ENCODE data around the gene KCNN3. TPM values are rescaled to one million over a fixed set of nuclear protein-coding genes. Genes with fewer than 3 reads are reported as not detected.

KCNN3 gene
- polyA plus RNA-seq, 6 donors from 2014 or later = 0.03 TPM; not detected in 5

DNA sequence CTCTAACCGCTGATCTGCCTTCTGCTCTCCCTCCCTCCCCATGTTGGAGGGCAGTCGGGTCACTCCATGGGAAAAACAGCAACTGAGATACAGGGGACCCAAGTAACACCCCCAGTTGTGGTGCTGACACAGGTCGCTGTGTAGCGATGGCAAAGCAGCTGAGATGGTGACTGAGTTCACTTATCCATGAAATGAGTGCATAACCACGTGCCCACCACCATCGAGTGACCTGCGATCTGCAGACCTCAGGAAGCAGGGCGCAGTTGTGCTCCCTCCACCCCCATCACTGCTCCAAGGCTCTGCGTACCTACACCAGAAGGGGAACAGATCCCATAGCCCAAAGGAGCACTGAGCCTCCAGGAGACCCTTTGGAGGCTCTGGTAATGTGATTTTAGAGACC, 31.1 kb downstream of the KCNN3 start:
- H3K4me1 Mint-ChIP-seq = peaks cover 0 to 6% (median 0%) of the 10 kb centered on the region in 3 donors
- DNase-seq = no peak

DNA sequence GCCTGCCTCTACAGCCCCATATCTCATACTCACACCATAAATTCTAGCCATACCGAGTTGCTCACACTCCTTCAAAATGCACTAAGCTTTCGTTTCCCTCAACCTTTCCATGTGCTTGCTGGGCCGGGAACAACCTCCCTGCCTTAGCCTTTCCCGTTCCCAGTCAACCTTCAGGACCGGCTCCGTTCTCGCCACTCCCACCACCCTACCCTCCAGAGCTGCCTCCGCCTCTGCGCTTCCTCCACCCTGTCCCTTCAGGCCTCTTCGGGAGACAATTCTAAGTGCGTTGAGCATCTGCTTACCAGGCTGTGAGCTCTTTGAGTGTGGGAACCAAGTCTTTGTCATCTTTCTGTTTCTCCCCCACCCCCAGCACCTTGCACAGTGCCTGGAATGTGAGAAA, 31.6 kb downstream of the KCNN3 start:
- DNase-seq (no peak), ATAC-seq (ENCODE audit: low read depth in 2 of 2) (no peak)
- Mint-ChIP-seq H3K4me3 (no peak overlapping the region), H3K36me3 (no peaks in the 10 kb centered on the region), H3K27ac (peak overlapping the region in 3 of 6 donors; percentile 73 to 88 (median 82)), H3K9me3 (no peaks in the 10 kb centered on the region), H3K4me1 (peaks cover 0 to 6% (median 0%) of the 10 kb centered on the region in 3 donors), H3K27me3 (peaks cover 8 to 38% (median 31%) of the 10 kb centered on the region in 3 donors)

More for the DNA sequence above, 31.1 kb downstream of the KCNN3 start:
- Mint-ChIP-seq H3K27ac (no peak overlapping the region), H3K9me3 (no peaks in the 10 kb centered on the region), H3K4me3 (no peak overlapping the region), H3K27me3 (peaks cover 7 to 42% (median 30%) of the 10 kb centered on the region in 3 donors), H3K36me3 (no peaks in the 10 kb centered on the region)
- ATAC-seq (ENCODE audit: low read depth in 2 of 2) = no peak

DNA sequence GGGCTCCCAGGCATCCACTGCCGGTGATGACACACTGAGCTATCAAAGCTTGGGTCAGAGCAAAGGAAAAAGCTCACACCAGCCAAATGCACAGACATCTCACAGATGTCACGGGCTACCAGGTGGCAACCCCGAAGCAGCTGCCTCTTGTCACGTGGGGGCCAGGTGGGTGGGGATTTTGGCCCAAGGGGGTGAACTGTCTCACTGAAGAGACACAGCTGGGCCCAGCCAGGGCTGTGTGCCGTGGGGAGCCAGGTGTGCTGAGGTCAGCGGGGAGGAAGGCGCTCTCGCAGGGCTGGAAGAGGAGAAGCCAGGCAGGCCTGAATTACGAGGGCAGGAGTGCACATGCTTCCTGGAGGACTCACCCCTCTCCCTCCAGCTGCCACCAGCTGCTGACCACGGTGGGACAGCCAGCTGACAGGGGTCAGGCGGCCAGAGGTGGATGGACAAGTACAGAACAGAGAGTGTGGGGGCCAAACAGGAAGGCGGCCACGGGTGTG, 32.4 kb downstream of the KCNN3 start:
- DNase-seq (peak; percentile 17), ATAC-seq (ENCODE audit: low read depth in 2 of 2) (peak; percentile 30 to 75)
- H3K9me3 Mint-ChIP-seq = no peaks in the 10 kb centered on the region
- H3K4me3 Mint-ChIP-seq = no peak overlapping the region
- H3K27ac Mint-ChIP-seq = peak overlapping the region in 2 of 6 donors; percentile 63 to 91
- peaks cover 0 to 6% (median 0%) of the 10 kb centered on the region in 3 donors for H3K4me1 Mint-ChIP-seq
- peaks cover 10 to 35% (median 31%) of the 10 kb centered on the region in 3 donors for H3K27me3 Mint-ChIP-seq
- H3K36me3 Mint-ChIP-seq = no peaks in the 10 kb centered on the region

DNA sequence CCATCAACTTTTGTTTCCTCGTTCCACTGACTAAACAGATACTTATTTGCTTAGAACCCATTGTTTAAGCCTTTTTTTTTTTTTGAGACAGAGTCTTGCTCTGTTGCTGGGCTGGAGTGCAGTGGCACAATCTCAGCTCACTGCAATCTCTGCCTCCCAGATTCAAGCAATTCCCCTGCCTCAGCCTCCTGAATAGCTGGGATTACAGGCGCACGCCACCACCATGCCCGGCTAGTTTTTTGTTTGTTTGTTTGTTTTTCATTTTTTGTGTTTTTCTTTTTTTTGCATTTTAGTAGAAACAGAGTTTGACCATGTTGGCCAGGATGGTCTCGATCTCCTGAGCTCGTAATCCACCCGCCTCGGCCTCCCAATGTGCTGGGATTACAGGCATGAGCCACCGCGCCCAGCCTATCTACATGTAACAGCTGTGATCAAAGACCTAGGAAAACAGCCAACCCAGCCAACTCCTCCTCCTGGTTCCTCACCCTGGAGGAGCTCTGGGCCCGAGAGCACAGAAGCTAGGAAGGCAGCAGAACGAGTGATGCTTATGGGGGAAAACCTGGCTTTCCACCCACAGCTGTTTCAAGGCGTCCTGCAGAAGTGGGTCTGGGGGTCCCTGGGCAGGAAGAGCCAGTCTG, 32.9 kb downstream of the KCNN3 start:
- ATAC-seq (ENCODE audit: low read depth in 2 of 2) (no peak), DNase-seq (no peak)
- H3K4me3 Mint-ChIP-seq = no peak overlapping the region
- peaks cover 0 to 6% (median 0%) of the 10 kb centered on the region in 3 donors for H3K4me1 Mint-ChIP-seq
- no peaks in the 10 kb centered on the region for H3K9me3 Mint-ChIP-seq
- peaks cover 10 to 31% (median 30%) of the 10 kb centered on the region in 3 donors for H3K27me3 Mint-ChIP-seq
- no peak overlapping the region for H3K27ac Mint-ChIP-seq
- no peaks in the 10 kb centered on the region for H3K36me3 Mint-ChIP-seq

DNA sequence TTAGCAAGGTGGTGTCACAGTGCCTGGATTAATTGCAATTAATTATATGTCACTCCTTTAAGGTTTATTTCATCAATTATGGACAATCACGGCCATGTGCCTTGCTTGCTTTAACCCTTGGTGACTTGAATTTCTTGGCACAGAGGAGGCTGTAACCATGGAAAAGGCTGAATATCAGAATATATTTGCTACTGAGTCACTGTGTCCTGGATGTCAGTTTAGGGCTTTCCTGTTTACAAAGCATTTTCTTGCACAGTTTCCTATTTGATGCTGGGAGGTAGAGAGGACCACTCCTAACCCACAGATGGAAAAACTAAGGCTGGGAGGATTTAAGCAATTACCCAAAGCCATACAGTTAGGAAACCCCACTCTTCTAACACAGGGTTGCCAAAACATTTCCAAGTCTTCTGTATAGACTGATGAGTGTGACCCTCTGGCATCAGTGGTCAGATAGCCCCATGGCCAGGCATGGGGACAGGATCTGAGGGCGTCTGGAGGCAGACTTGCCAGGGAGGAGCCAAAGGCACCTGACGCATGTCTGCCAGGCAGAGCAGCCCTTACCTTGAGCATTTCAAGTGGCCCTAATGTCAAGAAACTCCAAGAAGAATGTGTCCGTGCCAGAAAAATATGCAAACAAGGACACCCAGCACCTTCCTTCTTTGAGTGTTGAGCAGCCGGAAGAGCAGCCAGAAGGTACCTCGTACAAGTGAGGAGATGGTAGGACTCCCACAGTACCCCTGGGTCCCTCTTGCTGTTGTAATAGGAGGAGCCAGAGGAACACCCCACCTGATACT, 34.4 kb downstream of the KCNN3 start:
- H3K9me3 Mint-ChIP-seq = no peaks in the 10 kb centered on the region

DNA sequence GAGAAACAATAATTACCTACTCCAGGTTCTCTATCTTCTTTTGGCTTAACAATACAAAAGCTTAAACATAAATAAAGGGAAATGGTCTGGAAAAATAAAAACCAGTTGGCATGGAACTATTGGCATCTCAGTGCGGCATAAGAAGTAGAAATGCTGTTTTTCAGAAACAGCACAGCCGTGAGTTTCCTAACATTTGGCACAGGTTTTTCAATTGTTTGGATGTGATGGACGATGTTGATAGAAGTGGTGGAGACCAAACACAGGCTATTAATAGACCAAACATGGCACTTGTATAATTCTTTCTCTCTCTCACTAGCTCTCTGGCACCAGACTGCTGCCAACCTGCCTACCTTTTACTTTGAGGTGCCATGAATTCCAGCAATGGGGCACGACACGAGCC, 36.2 kb downstream of the KCNN3 start:
- Mint-ChIP-seq H3K36me3 (no peaks in the 10 kb centered on the region), H3K27me3 (peaks cover 10 to 35% (median 30%) of the 10 kb centered on the region in 3 donors), H3K27ac (peak overlapping the region in 1 of 6 donors; percentile 72), H3K4me1 (peaks cover 0 to 6% (median 0%) of the 10 kb centered on the region in 3 donors), H3K9me3 (no peaks in the 10 kb centered on the region), H3K4me3 (no peak overlapping the region)
- ATAC-seq (ENCODE audit: low read depth in 2 of 2) = no peak
- no peak for DNase-seq

More for the DNA sequence above, 34.4 kb downstream of the KCNN3 start:
- DNase-seq = no peak
- Mint-ChIP-seq H3K27ac (no peak overlapping the region), H3K4me3 (no peak overlapping the region), H3K4me1 (peaks cover 0 to 6% (median 0%) of the 10 kb centered on the region in 3 donors), H3K36me3 (no peaks in the 10 kb centered on the region), H3K27me3 (peaks cover 10 to 31% (median 30%) of the 10 kb centered on the region in 3 donors)
- ATAC-seq (ENCODE audit: low read depth in 2 of 2) = no peak

DNA sequence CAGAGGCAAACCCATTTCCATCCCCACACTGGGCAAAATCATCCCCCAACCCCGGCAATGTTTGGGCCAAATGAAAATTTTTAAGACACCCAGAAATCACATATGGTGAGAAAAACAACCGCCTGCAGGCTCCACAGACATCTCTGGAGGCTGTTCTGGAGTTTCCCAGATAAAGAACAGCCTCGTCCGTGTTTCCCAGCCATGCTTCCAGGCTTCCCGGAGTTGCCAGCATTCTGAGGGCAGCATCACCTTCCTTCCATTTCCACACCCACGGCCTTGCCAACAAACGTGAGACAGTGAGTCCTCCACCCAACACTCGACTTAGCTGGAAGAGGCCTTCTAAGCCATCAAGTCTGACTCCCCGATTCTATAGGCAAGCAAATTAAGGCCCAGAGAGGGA, 36.9 kb downstream of the KCNN3 start:
- H3K4me3 Mint-ChIP-seq = no peak overlapping the region
- peaks cover 0 to 6% (median 0%) of the 10 kb centered on the region in 3 donors for H3K4me1 Mint-ChIP-seq
- peaks cover 10 to 32% (median 25%) of the 10 kb centered on the region in 3 donors for H3K27me3 Mint-ChIP-seq
- no peaks in the 10 kb centered on the region for H3K9me3 Mint-ChIP-seq
- H3K36me3 Mint-ChIP-seq = no peaks in the 10 kb centered on the region
- DNase-seq (no peak), ATAC-seq (ENCODE audit: low read depth in 2 of 2) (no peak)
- no peak overlapping the region for H3K27ac Mint-ChIP-seq

DNA sequence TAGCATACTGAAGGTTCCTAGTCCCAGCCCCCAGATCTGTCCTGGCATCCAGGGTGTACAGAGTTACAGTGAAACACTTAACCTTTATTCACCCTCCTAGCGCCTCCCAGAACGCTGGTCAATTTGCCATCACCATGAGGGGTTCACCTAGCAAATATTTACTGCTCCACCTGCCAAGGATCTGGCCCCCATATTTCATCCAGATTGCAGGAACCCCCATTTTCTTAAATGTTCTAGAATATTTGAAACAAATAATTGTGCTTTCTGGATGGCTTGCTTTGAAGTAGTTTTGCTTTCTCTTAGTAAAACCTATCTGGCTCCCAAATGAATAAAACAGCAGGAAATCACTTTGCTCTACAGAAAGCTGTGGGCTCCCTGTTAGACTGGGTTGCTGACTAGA, 37.7 kb downstream of the KCNN3 start:
- H3K27ac Mint-ChIP-seq = no peak overlapping the region
- DNase-seq = no peak
- no peak overlapping the region for H3K4me3 Mint-ChIP-seq
- ATAC-seq (ENCODE audit: low read depth in 2 of 2) = no peak
- peaks cover 0 to 1% (median 0%) of the 10 kb centered on the region in 3 donors for H3K4me1 Mint-ChIP-seq
- no peaks in the 10 kb centered on the region for H3K36me3 Mint-ChIP-seq
- no peaks in the 10 kb centered on the region for H3K9me3 Mint-ChIP-seq
- H3K27me3 Mint-ChIP-seq = peaks cover 10 to 29% (median 19%) of the 10 kb centered on the region in 3 donors

DNA sequence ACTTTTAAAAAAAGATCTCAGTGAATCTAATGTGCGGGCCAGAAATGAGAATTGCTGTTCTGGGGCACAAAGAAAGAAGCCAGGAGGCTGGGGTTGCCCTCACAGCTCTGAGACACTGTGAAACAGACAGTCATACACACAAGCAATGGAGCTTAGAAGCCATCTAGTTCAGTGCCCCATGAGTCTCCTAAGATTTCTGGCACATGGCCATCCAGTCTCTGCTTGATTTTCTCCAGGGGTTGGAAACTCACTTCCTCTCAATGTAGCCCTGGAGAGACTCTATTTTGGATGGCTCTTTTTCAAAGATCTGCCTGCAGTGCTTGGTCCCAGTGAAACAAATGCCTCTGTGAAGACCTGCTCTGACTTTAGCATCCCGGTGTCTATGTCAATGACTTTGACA, 38.6 kb downstream of the KCNN3 start:
- Mint-ChIP-seq H3K9me3 (no peaks in the 10 kb centered on the region), H3K4me3 (no peak overlapping the region), H3K27me3 (peaks cover 10 to 26% (median 17%) of the 10 kb centered on the region in 3 donors), H3K36me3 (no peaks in the 10 kb centered on the region), H3K27ac (peak overlapping the region in 1 of 6 donors; percentile 23), H3K4me1 (no peaks in the 10 kb centered on the region)
- no peak for ATAC-seq (ENCODE audit: low read depth in 2 of 2)
- DNase-seq = no peak

DNA sequence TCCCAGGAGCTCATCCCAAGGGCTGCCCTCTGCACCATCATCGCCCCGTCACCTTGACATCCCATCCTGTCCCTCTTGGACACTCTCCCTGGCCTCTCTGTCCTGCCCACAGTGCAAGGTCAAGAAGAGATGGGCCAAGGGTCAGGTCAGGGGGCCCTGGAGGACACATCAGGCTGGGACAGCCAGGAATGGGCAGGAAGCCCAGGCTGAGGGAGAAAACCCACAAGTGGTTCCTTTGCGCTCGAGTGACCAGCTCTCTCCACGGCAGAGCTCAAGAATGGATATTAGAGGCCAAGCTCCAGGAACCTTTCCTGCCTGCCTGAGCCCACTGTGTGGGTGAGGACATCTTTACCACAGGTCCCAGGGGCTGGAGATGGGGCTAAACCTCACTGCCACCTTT, 41.0 kb downstream of the KCNN3 start:
- H3K36me3 Mint-ChIP-seq = no peaks in the 10 kb centered on the region
- no peak for ATAC-seq (ENCODE audit: low read depth in 2 of 2)
- H3K27me3 Mint-ChIP-seq = peaks cover under 1 to 8% (median 5%) of the 10 kb centered on the region in 3 donors
- DNase-seq = no peak
- H3K27ac Mint-ChIP-seq = peak overlapping the region in 1 of 6 donors; percentile 76
- no peaks in the 10 kb centered on the region for H3K9me3 Mint-ChIP-seq
- no peak overlapping the region for H3K4me3 Mint-ChIP-seq
- H3K4me1 Mint-ChIP-seq = no peaks in the 10 kb centered on the region

DNA sequence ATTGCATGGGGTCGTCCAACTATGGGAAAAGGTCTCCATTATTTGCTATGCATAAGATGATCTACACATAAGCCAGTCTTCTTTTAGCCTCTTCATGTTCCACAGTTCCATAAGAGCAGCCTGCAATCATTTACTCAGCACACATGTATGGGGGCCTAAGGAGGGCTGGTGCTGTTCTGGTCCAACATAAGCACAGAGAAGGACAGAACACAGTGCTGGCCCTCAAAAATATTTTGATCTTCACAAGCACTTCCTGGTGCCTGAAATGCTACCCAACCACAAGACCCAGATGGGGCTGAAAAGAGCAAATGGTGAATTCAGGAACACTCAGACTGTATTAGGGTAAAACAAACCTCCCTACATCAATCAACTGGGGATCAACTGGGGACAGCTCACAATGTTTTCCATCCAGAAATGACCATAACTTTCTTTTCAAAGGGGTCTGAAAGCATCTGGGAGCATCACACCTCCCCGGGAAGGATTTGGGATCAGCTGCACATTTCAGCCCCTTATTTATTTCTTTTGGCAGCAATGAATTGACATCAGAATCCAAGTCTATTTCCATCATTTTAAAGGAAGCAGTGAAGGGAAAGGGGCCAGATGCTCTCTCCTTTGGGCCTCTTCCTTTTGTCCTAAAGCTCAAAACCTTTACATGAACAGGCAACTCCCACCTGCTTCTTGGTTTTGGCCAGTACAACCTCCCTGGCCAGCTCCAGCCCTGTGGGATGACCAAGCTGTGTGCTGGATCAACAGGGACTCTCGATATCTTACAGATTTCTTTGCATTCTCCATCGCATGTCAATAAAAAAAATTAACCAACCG, 45.7 kb downstream of the KCNN3 start:
- DNase-seq = no peak
- ATAC-seq (ENCODE audit: low read depth in 2 of 2) = no peak
- no peak overlapping the region for H3K4me3 Mint-ChIP-seq
- H3K36me3 Mint-ChIP-seq = no peaks in the 10 kb centered on the region
- peaks cover 0 to 7% (median 0%) of the 10 kb centered on the region in 3 donors for H3K27me3 Mint-ChIP-seq
- no peak overlapping the region for H3K27ac Mint-ChIP-seq
- H3K9me3 Mint-ChIP-seq = no peaks in the 10 kb centered on the region
- H3K4me1 Mint-ChIP-seq = peaks cover 8 to 19% (median 17%) of the 10 kb centered on the region in 3 donors

DNA sequence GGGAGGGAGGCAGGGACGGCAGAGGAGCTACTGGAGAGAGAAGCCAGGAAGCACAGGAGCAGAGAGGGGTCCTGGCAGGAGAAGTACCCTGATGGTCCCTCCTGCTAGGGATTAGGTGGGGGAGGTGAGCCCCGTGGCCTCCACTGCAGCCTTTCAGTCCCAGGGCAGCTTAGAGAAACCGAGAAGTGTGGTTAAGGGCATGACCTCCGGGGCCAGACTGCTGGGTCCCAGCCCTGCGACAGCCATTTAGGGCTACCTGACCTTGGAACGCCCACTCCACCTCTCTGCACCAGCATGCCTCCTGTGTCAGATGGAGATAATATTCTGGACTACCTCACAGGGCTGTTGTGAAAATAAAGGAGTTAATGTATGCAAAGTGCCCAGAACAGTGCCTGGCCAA, 47.4 kb downstream of the KCNN3 start:
- H3K4me1 Mint-ChIP-seq = peaks cover 15 to 32% (median 25%) of the 10 kb centered on the region in 3 donors
- no peak overlapping the region for H3K4me3 Mint-ChIP-seq
- H3K27me3 Mint-ChIP-seq = no peaks in the 10 kb centered on the region
- ATAC-seq (ENCODE audit: low read depth in 2 of 2) (no peak), DNase-seq (no peak)
- no peak overlapping the region for H3K27ac Mint-ChIP-seq
- H3K36me3 Mint-ChIP-seq = no peaks in the 10 kb centered on the region
- no peaks in the 10 kb centered on the region for H3K9me3 Mint-ChIP-seq

DNA sequence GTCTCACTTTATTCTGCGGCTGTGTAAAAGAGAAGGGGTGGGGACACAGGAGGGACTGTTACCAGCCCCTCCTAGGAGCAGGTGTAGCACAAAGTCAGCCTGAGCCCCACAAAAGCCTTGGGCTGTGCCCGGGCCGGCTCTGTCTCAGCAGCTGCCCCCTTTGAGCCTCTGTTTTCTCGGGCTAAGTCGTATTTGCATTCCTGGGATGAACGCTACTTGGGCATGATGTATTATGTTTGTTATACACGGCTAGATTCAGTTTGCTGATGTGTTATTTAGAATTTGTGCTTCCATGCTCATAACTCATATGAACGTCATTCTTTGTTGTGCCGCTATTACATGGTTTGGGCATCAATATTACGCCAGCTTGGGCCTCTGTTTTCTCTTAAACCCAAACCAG, 47.8 kb downstream of the KCNN3 start:
- H3K9me3 Mint-ChIP-seq = no peaks in the 10 kb centered on the region
- peaks cover 18 to 35% (median 25%) of the 10 kb centered on the region in 3 donors for H3K4me1 Mint-ChIP-seq
- H3K27me3 Mint-ChIP-seq = no peaks in the 10 kb centered on the region
- DNase-seq = no peak
- H3K4me3 Mint-ChIP-seq = no peak overlapping the region
- no peak overlapping the region for H3K27ac Mint-ChIP-seq
- ATAC-seq (ENCODE audit: low read depth in 2 of 2) = no peak
- H3K36me3 Mint-ChIP-seq = no peaks in the 10 kb centered on the region

Measured in naive B cell (primary cell).